ACHN (cell line): ENCODE measurements around the gene FAF2.
A peak's percentile ranks its signal among the peaks of the same experiment; 100 is the strongest.

Experiments used
- DNase-seq: peaks from one replicate; pipeline ENCODE4 v3.0.0-alpha.2; 2015
- in situ Hi-C: cut with HindIII; loops from 2 replicates; pipeline ENCODE4 v1.10.0; 2017; ENCODE audit warnings: low sequenced_read_pairs, low pct_ligation_motif_present, low pct_unique_long_range_greater_than_20kb

FAF2 gene

GRCh38 chr5:176535101-176535663 is 87.0 kb downstream of the FAF2 start:
- DNase-seq = peak; percentile 34
- in situ Hi-C loops = no loop called here

GRCh38 chr5:176535664-176536131 is 87.5 kb downstream of the FAF2 start:
- no peak for DNase-seq
- in situ Hi-C loops = no loop called here

- peak; percentile 68 for DNase-seq
- in situ Hi-C loops = no loop called here
These were observed 88.1 kb downstream of the FAF2 start for GRCh38 chr5:176536132-176536901.

- in situ Hi-C loops = no loop called here
These were observed 88.8 kb downstream of the FAF2 start, which contains the start of gene RNF44 for GRCh38 chr5:176536902-176537553. Gene RNF44 (minus strand): TSS chr5:176537402. CDS start chr5:176532472, 4,930 bp downstream.

GRCh38 chr5:176537554-176538229 is 89.5 kb downstream of the FAF2 start:
- DNase-seq = peak; percentile 98
- in situ Hi-C loops = no loop called here

More at GRCh38 chr5:176536902-176537553, 88.8 kb downstream of the FAF2 start, which contains the start of gene RNF44:
- peak; percentile 91 for DNase-seq

GRCh38 chr5:176538230-176538988 is 90.2 kb downstream of the FAF2 start:
- in situ Hi-C loops = no loop called here
- no peak for DNase-seq

GRCh38 chr5:176538989-176539384 is 90.8 kb downstream of the FAF2 start:
- DNase-seq = no peak
- in situ Hi-C loops = no loop called here

- in situ Hi-C loops = no loop called here
- no peak for DNase-seq
These were observed 92.3 kb downstream of the FAF2 start for GRCh38 chr5:176540476-176540899.

- in situ Hi-C loops = no loop called here
These were observed 92.8 kb downstream of the FAF2 start for GRCh38 chr5:176540956-176541337.

GRCh38 chr5:176541338-176542134 is 93.4 kb downstream of the FAF2 start:
- no peak for DNase-seq
- in situ Hi-C loops = no loop called here

More at GRCh38 chr5:176540956-176541337, 92.8 kb downstream of the FAF2 start:
- no peak for DNase-seq

- no peak for DNase-seq
- in situ Hi-C loops = no loop called here
These were observed 94.0 kb downstream of the FAF2 start for GRCh38 chr5:176542135-176542595.

GRCh38 chr5:176542596-176543427 is 94.6 kb downstream of the FAF2 start:
- in situ Hi-C loops = no loop called here
- peak; percentile 43 for DNase-seq

GRCh38 chr5:176543428-176544182 is 95.4 kb downstream of the FAF2 start:
- peak; percentile 33 for DNase-seq
- in situ Hi-C loops = no loop called here

GRCh38 chr5:176545388-176545736 is 97.2 kb downstream of the FAF2 start:
- no peak for DNase-seq
- in situ Hi-C loops = no loop called here

- in situ Hi-C loops = no loop called here
- no peak for DNase-seq
These were observed 97.7 kb downstream of the FAF2 start for GRCh38 chr5:176545737-176546509.
